Measurements from ENCODE around the gene VSIG2. TPM values are rescaled to one million over a fixed set of nuclear protein-coding genes. Genes with fewer than 3 reads are reported as not detected.

Gene VSIG2
- total and polyA plus RNA-seq, 2 experiments from 2014 or later, result not detected

DNA sequence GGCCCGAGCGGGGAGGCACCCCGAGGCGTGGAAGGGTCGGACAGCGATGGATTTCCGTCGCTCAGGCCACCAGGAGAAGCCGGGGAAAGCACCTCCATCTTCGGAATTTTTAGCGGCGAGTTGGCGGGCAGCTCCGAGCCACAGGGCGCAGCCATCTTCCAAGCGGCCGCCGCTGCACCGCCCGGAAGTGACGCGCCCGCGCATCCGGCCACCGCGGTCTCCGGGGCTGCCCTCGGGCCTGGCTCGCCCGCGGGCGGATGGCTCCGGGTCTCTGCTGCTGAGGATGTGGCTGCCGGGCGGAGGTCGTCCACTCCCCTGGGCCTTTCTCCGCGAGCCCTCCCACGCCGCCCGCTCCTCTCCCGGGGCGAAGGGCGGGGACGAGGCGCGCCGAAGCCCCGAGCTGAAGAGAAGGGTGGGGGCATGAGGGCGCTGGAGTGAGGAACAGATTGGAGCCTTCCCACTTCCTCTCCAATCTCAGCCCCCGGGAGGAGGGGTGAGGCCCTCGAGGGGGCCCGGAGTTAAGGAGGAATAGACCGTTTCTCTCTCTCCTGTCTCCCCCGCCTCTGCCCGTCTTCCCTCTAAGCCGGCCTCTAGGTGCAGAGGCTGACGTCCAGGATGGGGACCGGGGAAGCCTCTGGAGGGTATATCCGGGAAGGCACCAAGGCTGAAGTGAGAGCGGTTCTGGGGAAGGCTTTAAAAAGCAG lies 48.3 kb upstream of the VSIG2 start, which contains the start of gene MSANTD2:
TSS of gene MSANTD2 (minus strand) at position 181 of the 704 bp plus-strand sequence. CDS start at position 155, 26 bp downstream.
- peak; percentile 90 for DNase-seq (ENCODE audit: low spot score)
- Mint-ChIP-seq H3K27ac (peak within 1 kb of the TSS; percentile 89), H3K4me1 (peaks cover 28% of the 10 kb centered on the region), H3K27me3 (ENCODE audit: insufficient read depth, low read depth, poor library complexity) (peaks cover 8% of the 10 kb centered on the region), H3K4me3 (peak within 1 kb of the TSS; percentile 84), H3K9me3 (no peaks in the 10 kb centered on the region; the same call in 1 of the 3 replicates), H3K36me3 (ENCODE audit: low read depth) (peaks cover 5% of the 10 kb centered on the region; the same call in 2 of the 3 replicates)
- peak; percentile 91 for TF ChIP-seq POLR2AphosphoS5 (IDR thresholded peaks at IDR 0.05; ENCODE audit: low read depth)
- TF ChIP-seq CREB1 (CRISPR knock-in tag; IDR thresholded peaks at IDR 0.05; ENCODE audit: low read depth), result peak; percentile 91
- TF ChIP-seq JUNB (IDR thresholded peaks at IDR 0.05; ENCODE audit: unreplicated experiment), result no peak
- Histone ChIP-seq H3K27me3 (ENCODE audit: insufficient read depth) (no peaks in the 10 kb centered on the region), H3K4me2 (peak within 1 kb of the TSS; percentile 90), H3K36me3 (ENCODE audit: insufficient read depth) (no peaks in the 10 kb centered on the region), H3K4me3 (peak within 1 kb of the TSS; percentile 94), H3K9me2 (ENCODE audit: insufficient read depth) (no peaks in the 10 kb centered on the region), H4K20me1 (replicated peaks; ENCODE audit: insufficient read depth) (peaks cover 13% of the 10 kb centered on the region; the same call in 1 of the 2 replicates), H3F3A (replicated peaks; ENCODE audit: low read depth) (no peaks in the 10 kb centered on the region), H3K79me2 (replicated peaks; ENCODE audit: insufficient read depth) (peaks cover 43% of the 10 kb centered on the region), H3K4me1 (ENCODE audit: insufficient read depth) (peaks cover 36% of the 10 kb centered on the region), H2AFZ (0 out of 2 replicates have a peak within 1 kb of the TSS, but pooled peaks have one; percentile 72), H3K27ac (ENCODE audit: low read depth) (peak within 1 kb of the TSS; percentile 92)
- peak; percentile 91 for ATAC-seq

DNA sequence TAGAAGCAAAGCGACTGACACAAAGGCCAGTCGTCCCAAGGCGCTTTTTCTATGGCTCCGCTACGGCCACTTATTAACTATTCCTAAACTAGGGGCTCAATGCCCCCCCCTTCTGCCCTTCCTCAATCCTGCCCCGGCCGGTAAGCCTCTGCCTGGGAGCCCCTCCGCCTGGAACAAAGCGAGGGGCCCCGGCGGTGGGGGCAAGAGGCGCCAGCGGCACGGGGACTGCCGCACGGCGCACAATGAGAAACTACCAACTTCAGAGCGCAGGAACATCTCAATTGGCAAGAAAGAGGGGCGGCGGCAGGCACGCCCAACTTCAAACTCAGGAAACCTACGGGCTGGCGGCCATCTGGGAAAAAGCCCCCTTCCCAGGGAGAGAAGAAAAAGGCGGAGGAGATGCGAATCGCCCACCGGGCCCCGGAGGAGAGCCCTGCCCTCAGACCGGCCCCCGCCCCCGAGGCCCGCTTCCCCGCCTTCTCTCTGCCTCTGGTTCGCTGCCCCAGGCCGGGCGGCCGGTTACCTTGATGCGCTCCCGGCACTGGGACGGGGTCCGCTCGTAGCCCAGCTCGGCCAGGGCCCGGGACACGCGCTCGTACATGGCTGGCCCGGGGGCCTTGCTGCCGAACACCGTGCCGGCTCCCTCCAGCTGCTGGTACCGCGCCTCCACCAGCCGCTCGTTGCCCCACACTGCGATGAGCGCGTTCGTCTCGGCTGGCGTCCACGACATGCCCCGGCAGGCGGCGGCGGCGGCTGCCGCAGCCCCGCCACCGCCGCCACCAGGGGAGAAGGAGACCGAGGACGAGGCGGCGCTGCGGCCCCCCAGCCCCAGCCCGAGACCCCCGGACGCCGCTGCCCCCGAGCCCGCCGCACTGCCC lies 47.5 kb upstream of the VSIG2 start:
- Histone ChIP-seq H3K79me2 (replicated peaks; ENCODE audit: insufficient read depth) (peaks cover 51% of the 10 kb centered on the region), H3K4me2 (peak overlapping the region; percentile 90), H3K4me3 (peak overlapping the region; percentile 94), H3K27me3 (ENCODE audit: insufficient read depth) (no peaks in the 10 kb centered on the region), H3K36me3 (ENCODE audit: insufficient read depth) (no peaks in the 10 kb centered on the region), H3K4me1 (ENCODE audit: insufficient read depth) (peaks cover 44% of the 10 kb centered on the region), H3K27ac (ENCODE audit: low read depth) (peak overlapping the region; percentile 92), H3K9me2 (ENCODE audit: insufficient read depth) (no peaks in the 10 kb centered on the region), H4K20me1 (replicated peaks; ENCODE audit: insufficient read depth) (peaks cover 13% of the 10 kb centered on the region; the same call in 1 of the 2 replicates), H2AFZ (0 out of 2 replicates have a peak overlapping the region, but pooled peaks have one; percentile 0), H3F3A (replicated peaks; ENCODE audit: low read depth) (no peaks in the 10 kb centered on the region)
- ATAC-seq (peak; percentile 46), DNase-seq (ENCODE audit: low spot score) (peak; percentile 65)
- no peaks in the 10 kb centered on the region; the same call in 1 of the 3 replicates for H3K9me3 Mint-ChIP-seq
- TF ChIP-seq EZH2 (IDR thresholded peaks at IDR 0.05; ENCODE audit: low read depth, unreplicated experiment) (no peak), ZNF114 (CRISPR knock-in tag; IDR thresholded peaks at IDR 0.05) (no peak), POLR2AphosphoS5 (IDR thresholded peaks at IDR 0.05; ENCODE audit: low read depth) (no peak), STAT1 (IDR thresholded peaks at IDR 0.05; ENCODE audit: unreplicated experiment) (no peak)
- TF ChIP-seq, protein P1, sequence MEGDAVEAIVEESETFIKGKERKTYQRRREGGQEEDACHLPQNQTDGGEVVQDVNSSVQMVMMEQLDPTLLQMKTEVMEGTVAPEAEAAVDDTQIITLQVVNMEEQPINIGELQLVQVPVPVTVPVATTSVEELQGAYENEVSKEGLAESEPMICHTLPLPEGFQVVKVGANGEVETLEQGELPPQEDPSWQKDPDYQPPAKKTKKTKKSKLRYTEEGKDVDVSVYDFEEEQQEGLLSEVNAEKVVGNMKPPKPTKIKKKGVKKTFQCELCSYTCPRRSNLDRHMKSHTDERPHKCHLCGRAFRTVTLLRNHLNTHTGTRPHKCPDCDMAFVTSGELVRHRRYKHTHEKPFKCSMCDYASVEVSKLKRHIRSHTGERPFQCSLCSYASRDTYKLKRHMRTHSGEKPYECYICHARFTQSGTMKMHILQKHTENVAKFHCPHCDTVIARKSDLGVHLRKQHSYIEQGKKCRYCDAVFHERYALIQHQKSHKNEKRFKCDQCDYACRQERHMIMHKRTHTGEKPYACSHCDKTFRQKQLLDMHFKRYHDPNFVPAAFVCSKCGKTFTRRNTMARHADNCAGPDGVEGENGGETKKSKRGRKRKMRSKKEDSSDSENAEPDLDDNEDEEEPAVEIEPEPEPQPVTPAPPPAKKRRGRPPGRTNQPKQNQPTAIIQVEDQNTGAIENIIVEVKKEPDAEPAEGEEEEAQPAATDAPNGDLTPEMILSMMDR (conservative IDR thresholded peaks at IDR 0.05; ENCODE audit: low read depth in 2 of 2), result no peak
- TF ChIP-seq, protein P2, sequence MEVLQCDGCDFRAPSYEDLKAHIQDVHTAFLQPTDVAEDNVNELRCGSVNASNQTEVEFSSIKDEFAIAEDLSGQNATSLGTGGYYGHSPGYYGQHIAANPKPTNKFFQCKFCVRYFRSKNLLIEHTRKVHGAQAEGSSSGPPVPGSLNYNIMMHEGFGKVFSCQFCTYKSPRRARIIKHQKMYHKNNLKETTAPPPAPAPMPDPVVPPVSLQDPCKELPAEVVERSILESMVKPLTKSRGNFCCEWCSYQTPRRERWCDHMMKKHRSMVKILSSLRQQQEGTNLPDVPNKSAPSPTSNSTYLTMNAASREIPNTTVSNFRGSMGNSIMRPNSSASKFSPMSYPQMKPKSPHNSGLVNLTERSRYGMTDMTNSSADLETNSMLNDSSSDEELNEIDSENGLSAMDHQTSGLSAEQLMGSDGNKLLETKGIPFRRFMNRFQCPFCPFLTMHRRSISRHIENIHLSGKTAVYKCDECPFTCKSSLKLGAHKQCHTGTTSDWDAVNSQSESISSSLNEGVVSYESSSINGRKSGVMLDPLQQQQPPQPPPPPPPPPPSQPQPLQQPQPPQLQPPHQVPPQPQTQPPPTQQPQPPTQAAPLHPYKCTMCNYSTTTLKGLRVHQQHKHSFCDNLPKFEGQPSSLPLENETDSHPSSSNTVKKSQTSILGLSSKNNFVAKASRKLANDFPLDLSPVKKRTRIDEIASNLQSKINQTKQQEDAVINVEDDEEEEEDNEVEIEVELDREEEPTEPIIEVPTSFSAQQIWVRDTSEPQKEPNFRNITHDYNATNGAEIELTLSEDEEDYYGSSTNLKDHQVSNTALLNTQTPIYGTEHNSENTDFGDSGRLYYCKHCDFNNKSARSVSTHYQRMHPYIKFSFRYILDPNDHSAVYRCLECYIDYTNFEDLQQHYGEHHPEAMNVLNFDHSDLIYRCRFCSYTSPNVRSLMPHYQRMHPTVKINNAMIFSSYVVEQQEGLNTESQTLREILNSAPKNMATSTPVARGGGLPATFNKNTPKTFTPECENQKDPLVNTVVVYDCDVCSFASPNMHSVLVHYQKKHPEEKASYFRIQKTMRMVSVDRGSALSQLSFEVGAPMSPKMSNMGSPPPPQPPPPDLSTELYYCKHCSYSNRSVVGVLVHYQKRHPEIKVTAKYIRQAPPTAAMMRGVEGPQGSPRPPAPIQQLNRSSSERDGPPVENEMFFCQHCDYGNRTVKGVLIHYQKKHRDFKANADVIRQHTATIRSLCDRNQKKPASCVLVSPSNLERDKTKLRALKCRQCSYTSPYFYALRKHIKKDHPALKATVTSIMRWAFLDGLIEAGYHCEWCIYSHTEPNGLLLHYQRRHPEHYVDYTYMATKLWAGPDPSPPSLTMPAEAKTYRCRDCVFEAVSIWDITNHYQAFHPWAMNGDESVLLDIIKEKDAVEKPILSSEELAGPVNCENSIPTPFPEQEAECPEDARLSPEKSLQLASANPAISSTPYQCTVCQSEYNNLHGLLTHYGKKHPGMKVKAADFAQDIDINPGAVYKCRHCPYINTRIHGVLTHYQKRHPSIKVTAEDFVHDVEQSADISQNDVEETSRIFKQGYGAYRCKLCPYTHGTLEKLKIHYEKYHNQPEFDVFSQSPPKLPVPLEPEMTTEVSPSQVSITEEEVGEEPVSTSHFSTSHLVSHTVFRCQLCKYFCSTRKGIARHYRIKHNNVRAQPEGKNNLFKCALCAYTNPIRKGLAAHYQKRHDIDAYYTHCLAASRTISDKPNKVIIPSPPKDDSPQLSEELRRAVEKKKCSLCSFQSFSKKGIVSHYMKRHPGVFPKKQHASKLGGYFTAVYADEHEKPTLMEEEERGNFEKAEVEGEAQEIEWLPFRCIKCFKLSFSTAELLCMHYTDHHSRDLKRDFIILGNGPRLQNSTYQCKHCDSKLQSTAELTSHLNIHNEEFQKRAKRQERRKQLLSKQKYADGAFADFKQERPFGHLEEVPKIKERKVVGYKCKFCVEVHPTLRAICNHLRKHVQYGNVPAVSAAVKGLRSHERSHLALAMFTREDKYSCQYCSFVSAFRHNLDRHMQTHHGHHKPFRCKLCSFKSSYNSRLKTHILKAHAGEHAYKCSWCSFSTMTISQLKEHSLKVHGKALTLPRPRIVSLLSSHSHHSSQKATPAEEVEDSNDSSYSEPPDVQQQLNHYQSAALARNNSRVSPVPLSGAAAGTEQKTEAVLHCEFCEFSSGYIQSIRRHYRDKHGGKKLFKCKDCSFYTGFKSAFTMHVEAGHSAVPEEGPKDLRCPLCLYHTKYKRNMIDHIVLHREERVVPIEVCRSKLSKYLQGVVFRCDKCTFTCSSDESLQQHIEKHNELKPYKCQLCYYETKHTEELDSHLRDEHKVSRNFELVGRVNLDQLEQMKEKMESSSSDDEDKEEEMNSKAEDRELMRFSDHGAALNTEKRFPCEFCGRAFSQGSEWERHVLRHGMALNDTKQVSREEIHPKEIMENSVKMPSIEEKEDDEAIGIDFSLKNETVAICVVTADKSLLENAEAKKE (CRISPR knock-in tag; IDR thresholded peaks at IDR 0.05), result no peak
- TF ChIP-seq, protein P3, sequence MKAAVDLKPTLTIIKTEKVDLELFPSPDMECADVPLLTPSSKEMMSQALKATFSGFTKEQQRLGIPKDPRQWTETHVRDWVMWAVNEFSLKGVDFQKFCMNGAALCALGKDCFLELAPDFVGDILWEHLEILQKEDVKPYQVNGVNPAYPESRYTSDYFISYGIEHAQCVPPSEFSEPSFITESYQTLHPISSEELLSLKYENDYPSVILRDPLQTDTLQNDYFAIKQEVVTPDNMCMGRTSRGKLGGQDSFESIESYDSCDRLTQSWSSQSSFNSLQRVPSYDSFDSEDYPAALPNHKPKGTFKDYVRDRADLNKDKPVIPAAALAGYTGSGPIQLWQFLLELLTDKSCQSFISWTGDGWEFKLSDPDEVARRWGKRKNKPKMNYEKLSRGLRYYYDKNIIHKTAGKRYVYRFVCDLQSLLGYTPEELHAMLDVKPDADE (IDR thresholded peaks at IDR 0.05), result no peak
- peak overlapping the region; percentile 57 for H3K27ac Mint-ChIP-seq
- peaks cover 32% of the 10 kb centered on the region for H3K4me1 Mint-ChIP-seq
- no peaks in the 10 kb centered on the region for H3K36me3 Mint-ChIP-seq (ENCODE audit: low read depth)
- H3K27me3 Mint-ChIP-seq (ENCODE audit: insufficient read depth, low read depth, poor library complexity), result peaks cover 6% of the 10 kb centered on the region
- peak overlapping the region; percentile 84 for H3K4me3 Mint-ChIP-seq

Data from GM23338 (cell line).